Naive B cell (primary cell): ENCODE results near the gene ABLIM1. TPM values are rescaled to one million over a fixed set of nuclear protein-coding genes. Genes with fewer than 3 reads are reported as not detected.

ENCODE experiments used
- ATAC-seq, 2 donors: fragments of 150-1000 bp; cut with Tn5 transposase; 2 replicates each; pipeline ENCODE4 v1.10.0; 2021; ENCODE audit warnings: low read depth in 2 of 2, mild to moderate bottlenecking in 2 of 2, moderate library complexity in 2 of 2
- DNase-seq: peaks from one replicate; pipeline ENCODE4 v3.0.0; 2022
- H3K27ac Mint-ChIP-seq, 6 donors: one replicate each; pipeline ENCODE4 v1.8.0; 2020 to 2022; ENCODE audit warnings: mild to moderate bottlenecking in 6 of 6, mixed read lengths in 6 of 6, moderate library complexity in 5 of 6, inconsistent platforms in 2 of 6
- H3K27me3 Mint-ChIP-seq, 3 donors: one replicate each; pipeline ENCODE4 v1.8.0; 2021 to 2022; ENCODE audit warnings: mixed read lengths in 3 of 3, mild to moderate bottlenecking in 1 of 3
- H3K36me3 Mint-ChIP-seq, 2 donors: one replicate each; pipeline ENCODE4 v1.8.0; 2020 to 2022; ENCODE audit warnings: mixed read lengths in 2 of 2, inconsistent platforms in 1 of 2, mild to moderate bottlenecking in 1 of 2
- H3K4me1 Mint-ChIP-seq, 3 donors: one replicate each; pipeline ENCODE4 v1.8.0; 2020 to 2022; ENCODE audit warnings: mixed read lengths in 3 of 3, inconsistent platforms in 1 of 3, mild to moderate bottlenecking in 1 of 3, moderate library complexity in 1 of 3
- H3K4me3 Mint-ChIP-seq, 8 donors: one replicate each; pipeline ENCODE4 v1.8.0; 2020 to 2022; ENCODE audit warnings: mild to moderate bottlenecking in 8 of 8, mixed read lengths in 8 of 8, moderate library complexity in 8 of 8, inconsistent platforms in 2 of 8
- H3K9me3 Mint-ChIP-seq, 7 donors: one replicate each; pipeline ENCODE4 v1.8.0; 2020 to 2022; ENCODE audit warnings: mixed read lengths in 7 of 7, mild to moderate bottlenecking in 5 of 7, inconsistent platforms in 2 of 7, moderate library complexity in 1 of 7
- polyA plus RNA-seq, 6 donors: library from polyadenylated mRNA; unstranded; fragments of 300-500 nt; fragmentation: Illumina TruSeq; gene quantifications; one replicate each; pipeline ENCODE4 v1.2.3, GENCODE V29; 2021; ENCODE audit warnings: low read depth in 6 of 6

Gene ABLIM1
- polyA plus RNA-seq, 6 donors from 2014 or later: 111 to 154 (median 143) TPM

DNA sequence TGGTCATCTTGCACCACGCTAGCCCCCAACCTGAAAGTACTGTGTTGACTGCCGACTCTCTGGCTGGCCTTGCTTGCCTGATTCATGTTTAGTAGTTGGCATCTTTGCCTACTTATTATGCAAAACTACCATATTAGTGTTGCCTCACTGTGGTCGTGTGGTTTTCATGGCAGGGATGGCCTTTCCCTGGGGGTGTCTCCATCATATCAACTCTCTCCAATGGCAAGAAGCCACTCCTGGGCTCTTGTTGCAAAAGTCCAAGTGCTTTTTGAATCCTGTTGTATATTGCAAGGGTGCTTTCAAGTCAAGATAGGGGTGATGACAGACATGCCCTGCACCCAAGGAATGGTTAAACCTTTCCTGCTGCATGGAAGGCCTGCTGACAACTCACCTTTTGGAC lies 39.4 kb downstream of the ABLIM1 start:
- ATAC-seq (no peak), DNase-seq (no peak)
- H3K27ac Mint-ChIP-seq: no peak overlapping the region
- H3K4me3 Mint-ChIP-seq: no peak overlapping the region
- peaks cover 0 to 9% (median 0%) of the 10 kb centered on the region in 3 donors for H3K27me3 Mint-ChIP-seq
- no peaks in the 10 kb centered on the region for H3K36me3 Mint-ChIP-seq
- H3K4me1 Mint-ChIP-seq: peaks cover 3 to 7% (median 5%) of the 10 kb centered on the region in 3 donors
- peaks cover 0 to 9% (median 4%) of the 10 kb centered on the region in 7 donors for H3K9me3 Mint-ChIP-seq

- ATAC-seq (no peak), DNase-seq (no peak)
- H3K27me3 Mint-ChIP-seq: peaks cover 0 to 9% (median 0%) of the 10 kb centered on the region in 3 donors
- H3K4me3 Mint-ChIP-seq: no peak overlapping the region
- H3K9me3 Mint-ChIP-seq: peaks cover 0 to 3% (median 0%) of the 10 kb centered on the region in 7 donors
- H3K27ac Mint-ChIP-seq: no peak overlapping the region
- peaks cover 3 to 7% (median 5%) of the 10 kb centered on the region in 3 donors for H3K4me1 Mint-ChIP-seq
- H3K36me3 Mint-ChIP-seq: no peaks in the 10 kb centered on the region
Measured at GRCh38 chr10:114616516-114616915, 41.6 kb downstream of the ABLIM1 start.

GRCh38 chr10:114616103-114616502 lies 42.0 kb downstream of the ABLIM1 start:
- no peak for DNase-seq
- Mint-ChIP-seq H3K27ac (no peak overlapping the region), H3K36me3 (no peaks in the 10 kb centered on the region), H3K27me3 (peaks cover 0 to 9% (median 0%) of the 10 kb centered on the region in 3 donors), H3K4me1 (peaks cover 3 to 7% (median 5%) of the 10 kb centered on the region in 3 donors), H3K9me3 (no peaks in the 10 kb centered on the region), H3K4me3 (no peak overlapping the region)
- ATAC-seq: no peak

GRCh38 chr10:114615600-114616007 lies 42.5 kb downstream of the ABLIM1 start:
- peaks cover 0 to 9% (median 0%) of the 10 kb centered on the region in 3 donors for H3K27me3 Mint-ChIP-seq
- H3K4me3 Mint-ChIP-seq: no peak overlapping the region
- H3K4me1 Mint-ChIP-seq: peaks cover 3 to 7% (median 5%) of the 10 kb centered on the region in 3 donors
- no peak for DNase-seq
- no peaks in the 10 kb centered on the region for H3K36me3 Mint-ChIP-seq
- H3K9me3 Mint-ChIP-seq: no peaks in the 10 kb centered on the region
- peak; percentile 27 to 47 for ATAC-seq
- peak overlapping the region in 1 of 6 donors; percentile 3 for H3K27ac Mint-ChIP-seq

DNA sequence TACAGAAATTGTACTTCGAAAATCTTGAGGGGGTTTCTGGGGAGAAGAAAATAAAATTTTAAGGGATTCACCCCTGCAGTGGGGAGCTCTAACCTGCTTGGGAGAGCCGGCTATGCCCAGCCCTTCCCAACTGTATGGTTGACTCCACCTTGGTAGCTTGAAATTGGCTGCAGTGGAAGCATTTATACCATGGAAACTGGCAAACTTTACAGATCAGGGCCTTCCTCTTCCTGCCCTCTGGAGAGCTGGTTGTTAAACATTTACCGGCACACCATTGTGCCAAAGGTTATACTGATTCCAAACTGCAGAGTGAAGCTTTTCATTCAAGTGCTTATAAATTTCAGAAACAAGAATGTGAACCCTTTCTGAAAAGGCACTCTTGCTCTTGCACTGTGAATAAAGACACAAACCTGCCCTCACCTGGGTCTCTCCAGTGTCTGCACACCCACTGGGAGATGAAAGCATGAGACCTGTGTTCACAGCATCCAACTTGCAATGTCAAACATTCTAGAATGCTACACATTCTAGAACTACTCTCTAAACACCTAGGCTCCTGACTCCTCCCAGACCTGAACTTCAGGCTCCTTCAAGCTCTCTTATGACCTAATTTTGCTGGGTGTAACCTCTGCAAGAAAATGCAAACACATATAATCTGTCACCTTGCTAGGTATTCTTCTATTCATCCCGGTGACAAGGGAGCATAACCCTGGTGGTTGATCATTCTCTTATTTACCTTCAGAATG lies 44.7 kb downstream of the ABLIM1 start:
- peaks cover 0 to 9% (median 4%) of the 10 kb centered on the region in 3 donors for H3K27me3 Mint-ChIP-seq
- no peaks in the 10 kb centered on the region for H3K36me3 Mint-ChIP-seq
- H3K4me1 Mint-ChIP-seq: peaks cover 3 to 7% (median 5%) of the 10 kb centered on the region in 3 donors
- H3K27ac Mint-ChIP-seq: no peak overlapping the region
- DNase-seq (no peak), ATAC-seq (no peak)
- H3K4me3 Mint-ChIP-seq: no peak overlapping the region
- H3K9me3 Mint-ChIP-seq: no peaks in the 10 kb centered on the region

- ATAC-seq (no peak), DNase-seq (no peak)
- peaks cover 3 to 7% (median 5%) of the 10 kb centered on the region in 3 donors for H3K4me1 Mint-ChIP-seq
- H3K4me3 Mint-ChIP-seq: no peak overlapping the region
- peaks cover 0 to 16% (median 4%) of the 10 kb centered on the region in 3 donors for H3K27me3 Mint-ChIP-seq
- no peaks in the 10 kb centered on the region for H3K36me3 Mint-ChIP-seq
- H3K27ac Mint-ChIP-seq: no peak overlapping the region
- H3K9me3 Mint-ChIP-seq: no peaks in the 10 kb centered on the region
Measured at GRCh38 chr10:114611617-114612016, 46.5 kb downstream of the ABLIM1 start.

GRCh38 chr10:114609518-114610426 lies 48.3 kb downstream of the ABLIM1 start:
- H3K4me3 Mint-ChIP-seq: no peak overlapping the region
- peaks cover 0 to 11% (median 8%) of the 10 kb centered on the region in 3 donors for H3K27me3 Mint-ChIP-seq
- H3K9me3 Mint-ChIP-seq: no peaks in the 10 kb centered on the region
- H3K4me1 Mint-ChIP-seq: no peaks in the 10 kb centered on the region
- H3K27ac Mint-ChIP-seq: no peak overlapping the region
- DNase-seq (no peak), ATAC-seq (no peak)
- H3K36me3 Mint-ChIP-seq: no peaks in the 10 kb centered on the region

DNA sequence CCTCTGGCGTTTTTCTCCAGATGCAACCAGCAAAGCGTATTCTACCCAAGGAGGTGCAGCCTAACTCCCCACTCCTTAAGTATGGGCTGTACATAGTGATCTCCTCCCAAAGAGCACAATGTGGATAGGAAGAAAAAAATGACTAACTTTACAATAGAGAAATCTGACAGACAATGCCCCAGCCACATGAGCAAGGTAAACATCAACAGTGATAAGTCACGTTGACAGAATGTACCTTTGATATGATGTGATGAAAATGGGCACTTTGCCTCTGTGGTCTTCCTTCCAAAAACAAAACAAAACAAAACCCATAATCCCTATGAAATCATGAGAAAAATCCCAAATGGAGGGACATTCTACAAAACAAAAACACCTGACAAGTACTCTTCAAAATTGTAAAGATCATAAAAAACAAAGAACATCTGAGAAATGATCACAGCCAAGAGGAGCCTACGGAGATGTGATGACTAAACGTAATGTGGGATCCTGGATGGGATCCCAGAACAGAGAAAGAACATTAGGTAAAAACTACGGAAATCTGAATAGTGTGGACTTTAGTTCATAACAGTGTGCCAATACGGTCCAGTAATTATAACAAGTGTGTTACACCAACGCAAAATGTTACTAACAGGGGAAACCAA lies 50.6 kb downstream of the ABLIM1 start:
- Mint-ChIP-seq H3K27me3 (peaks cover 0 to 11% (median 8%) of the 10 kb centered on the region in 3 donors), H3K9me3 (no peaks in the 10 kb centered on the region), H3K4me3 (no peak overlapping the region), H3K36me3 (no peaks in the 10 kb centered on the region), H3K27ac (peak overlapping the region in 2 of 6 donors; percentile 17 to 39), H3K4me1 (no peaks in the 10 kb centered on the region)
- DNase-seq: no peak
- no peak for ATAC-seq

DNA sequence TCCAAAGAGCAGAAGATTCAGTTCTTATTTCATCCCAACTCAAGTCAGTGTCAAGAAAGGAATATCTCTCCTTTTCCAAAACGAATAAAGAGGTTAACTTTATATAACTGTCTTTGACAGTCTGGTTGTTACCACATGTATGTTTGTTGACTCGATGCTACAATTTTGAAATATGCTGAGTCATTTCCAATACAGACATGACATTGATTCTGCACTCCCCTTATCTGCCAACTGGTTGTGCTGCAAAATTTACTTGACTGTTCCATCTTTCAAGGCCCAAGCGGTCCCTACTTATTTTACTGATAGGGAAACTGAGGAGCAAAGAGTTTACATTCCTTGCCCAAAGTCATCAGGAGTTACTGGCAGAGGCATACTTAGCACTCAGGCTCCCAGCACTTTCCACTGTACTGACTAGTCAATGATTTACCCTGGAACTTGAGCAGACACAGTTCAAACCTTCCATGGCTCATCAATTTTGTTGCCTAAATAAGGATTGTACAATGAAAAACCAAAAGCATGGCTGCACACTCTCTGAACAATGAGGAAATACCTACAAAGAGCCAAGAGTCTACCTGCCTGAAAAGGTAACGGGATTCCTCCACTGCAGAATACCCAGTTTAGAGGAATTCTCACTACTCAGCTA lies 52.8 kb downstream of the ABLIM1 start:
- Mint-ChIP-seq H3K4me3 (no peak overlapping the region), H3K9me3 (no peaks in the 10 kb centered on the region), H3K27me3 (peaks cover 0 to 11% (median 8%) of the 10 kb centered on the region in 3 donors), H3K4me1 (no peaks in the 10 kb centered on the region), H3K36me3 (no peaks in the 10 kb centered on the region), H3K27ac (no peak overlapping the region)
- DNase-seq: no peak
- no peak for ATAC-seq

GRCh38 chr10:114604357-114605130 lies 53.5 kb downstream of the ABLIM1 start:
- Mint-ChIP-seq H3K9me3 (no peaks in the 10 kb centered on the region), H3K4me3 (no peak overlapping the region), H3K27ac (peak overlapping the region in 1 of 6 donors; percentile 49), H3K36me3 (no peaks in the 10 kb centered on the region), H3K4me1 (no peaks in the 10 kb centered on the region), H3K27me3 (peaks cover 0 to 11% (median 8%) of the 10 kb centered on the region in 3 donors)
- ATAC-seq: no peak
- no peak for DNase-seq

DNA sequence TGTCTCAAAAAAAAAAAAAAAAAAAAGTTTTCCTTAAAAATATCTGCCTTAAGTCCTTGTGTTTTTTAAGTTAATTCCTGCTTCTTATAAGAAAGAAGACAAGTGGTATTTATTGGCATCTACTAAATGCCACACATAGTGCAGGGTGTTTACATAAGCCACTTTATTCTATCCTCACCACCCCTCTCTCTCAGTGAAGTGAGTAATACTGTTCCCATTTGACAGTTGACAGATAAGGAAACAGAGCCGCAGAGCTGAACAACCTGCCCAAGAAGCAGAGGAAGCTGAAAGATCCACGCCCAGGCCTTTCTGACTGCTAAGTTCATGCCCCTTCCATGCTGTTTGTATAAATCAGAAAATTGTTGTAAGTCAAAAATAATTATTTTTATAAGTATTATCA lies 54.1 kb downstream of the ABLIM1 start:
- DNase-seq (no peak), ATAC-seq (no peak)
- no peaks in the 10 kb centered on the region for H3K36me3 Mint-ChIP-seq
- peaks cover 0 to 11% (median 4%) of the 10 kb centered on the region in 3 donors for H3K27me3 Mint-ChIP-seq
- H3K9me3 Mint-ChIP-seq: no peaks in the 10 kb centered on the region
- no peak overlapping the region for H3K27ac Mint-ChIP-seq
- no peak overlapping the region for H3K4me3 Mint-ChIP-seq
- H3K4me1 Mint-ChIP-seq: no peaks in the 10 kb centered on the region

- H3K27me3 Mint-ChIP-seq: peaks cover 0 to 11% (median 4%) of the 10 kb centered on the region in 3 donors
- no peaks in the 10 kb centered on the region for H3K4me1 Mint-ChIP-seq
- no peaks in the 10 kb centered on the region for H3K36me3 Mint-ChIP-seq
- ATAC-seq (no peak), DNase-seq (no peak)
- H3K9me3 Mint-ChIP-seq: no peaks in the 10 kb centered on the region
- H3K4me3 Mint-ChIP-seq: no peak overlapping the region
- no peak overlapping the region for H3K27ac Mint-ChIP-seq
Measured at GRCh38 chr10:114603303-114603702, 54.8 kb downstream of the ABLIM1 start.
